K562 (cell line): ENCODE data around the gene NR1H2. TPM values are rescaled to one million over a fixed set of nuclear protein-coding genes. Genes with fewer than 3 reads are reported as not detected.
A peak's percentile ranks its signal among the peaks of the same experiment; 100 is the strongest.

Source experiments
- E2F6 ChIP-seq, 2 experiments: IDR thresholded peaks; 2 replicates each; pipeline ENCODE4 v1.6.1; 2011; ENCODE audit warnings: borderline replicate concordance in 1 of 2, control low read depth in 1 of 2, low read depth in 1 of 2, low read length in 1 of 2, mild to moderate bottlenecking in 1 of 2, mixed read lengths in 1 of 2, moderate library complexity in 1 of 2; ENCODE audit not compliant: insufficient read depth in 1 of 2, insufficient read length in 1 of 2, poor library complexity in 1 of 2, severe bottlenecking in 1 of 2; ENCODE audit errors: extremely low read depth in 1 of 2
- HMGN3 ChIP-seq: IDR thresholded peaks from 2 replicates; pipeline ENCODE4 v1.6.1; 2011; ENCODE audit warnings: borderline replicate concordance, low read depth, mild to moderate bottlenecking, mixed read lengths, low read length; ENCODE audit not compliant: insufficient read length; ENCODE audit errors: extremely low read depth
- KDM2B ChIP-seq: fragments of 250-450 bp; sonication (Bioruptor Pico); IDR thresholded peaks from 2 replicates; pipeline ENCODE4 v1.8.0; 2021; ENCODE audit warnings: mild to moderate bottlenecking, moderate library complexity
- L3MBTL2 ChIP-seq: fragments of 450-650 bp; IDR thresholded peaks from 2 replicates; pipeline ENCODE4 v1.6.1; 2016; ENCODE audit warnings: mild to moderate bottlenecking, moderate library complexity
- MGA ChIP-seq: fragments of 450-650 bp; IDR thresholded peaks from 2 replicates; pipeline ENCODE4 v1.6.1; 2016; ENCODE audit warnings: mild to moderate bottlenecking, moderate library complexity
- MITF ChIP-seq: IDR thresholded peaks from 2 replicates; pipeline ENCODE4 v1.6.1; 2014; ENCODE audit warnings: antibody characterized with exemption
- TFAP4 ChIP-seq: sonication (generic); formaldehyde crosslinking; IDR thresholded peaks from 2 replicates; pipeline ENCODE4 v1.8.0; 2022; ENCODE audit warnings: missing genetic modification reagents, mild to moderate bottlenecking, moderate library complexity, borderline replicate concordance
- ZNF436 ChIP-seq: fragments of 250-450, 450-650 bp; sonication (Bioruptor Pico); formaldehyde crosslinking; IDR thresholded peaks from 2 replicates; pipeline ENCODE4 v1.7.0; 2020; ENCODE audit warnings: mild to moderate bottlenecking
- ZNF707 ChIP-seq: fragments of 250-450 bp; sonication (Bioruptor Pico); conservative IDR thresholded peaks from 2 replicates; pipeline ENCODE4 v1.8.0; 2022; ENCODE audit warnings: inconsistent platforms, mild to moderate bottlenecking, moderate library complexity
- polyA plus RNA-seq, 8 experiments: library from polyadenylated mRNA; depleted of rRNA in 4 of 8; stranded (reverse) in 5 of 8; unstranded in 3 of 8; fragments of >200 nt; fragmentation: Nextera tagmentation in 2 of 8; fragmentation: Illumina TruSeq in 1 of 8; extraction: Ambion mirVana in 2 of 8; extraction: Trizol in 1 of 8; gene quantifications; 2 replicates each; pipeline versions ENCODE4 v1.2.1 to v1.2.3, GENCODE V29; 2011 to 2014; ENCODE audit warnings: inconsistent platforms in 1 of 8, missing spikeins in 1 of 8
- total RNA-seq, 7 experiments: library from RNA; depleted of rRNA in 6 of 7; stranded (reverse); fragments of >200 nt in 6 of 7; fragmentation: Illumina TruSeq in 2 of 7; extraction: Trizol in 2 of 7; gene quantifications; 2 replicates each; pipeline versions ENCODE4 v1.2.1 to v1.2.3, GENCODE V29; 2011 to 2021; ENCODE audit warnings: low replicate concordance in 1 of 7

Gene NR1H2
- total and polyA plus RNA-seq, 9 of the 15 experiments (the other 6 are each of a cell fraction or from before 2014, with no cell fraction given) = 0.11 to 73.8 (median 24.0) TPM

- TF ChIP-seq TFAP4 (CRISPR knock-in tag) (peak; percentile 64; the same call in 1 of the 2 replicates), MGA (peak; percentile 62), ZNF436 (CRISPR knock-in tag) (no peak), HMGN3 (no peak), ZNF707 (no peak), KDM2B (0 out of 2 replicates have a peak, but pooled peaks have one; percentile 22), L3MBTL2 (peak; percentile 85), MITF (no peak), E2F6 (IDR thresholded peaks at IDR 0.05; ENCODE audit: borderline replicate concordance in 1 of 2, extremely low read depth in 1 of 2, insufficient read depth in 1 of 2, insufficient read length in 1 of 2, low read depth in 1 of 2, low read length in 1 of 2, poor library complexity in 1 of 2, severe bottlenecking in 1 of 2) (peak in 1 of 2 experiments; percentile 55)
These were observed 55.3 kb downstream of the NR1H2 start (continued) for GRCh38 chr19:50431343-50432220.
